HepG2 (cell line): ENCODE measurements around the gene MARF1. TPM values are rescaled to one million over a fixed set of nuclear protein-coding genes. Genes with fewer than 3 reads are reported as not detected.
A peak's percentile ranks its signal among the peaks of the same experiment; 100 is the strongest.

Source experiments
- ARNTL ChIP-seq: sonication (generic); formaldehyde crosslinking; IDR thresholded peaks from 2 replicates; pipeline ENCODE4 v1.4.0; 2020; ENCODE audit warnings: mild to moderate bottlenecking, missing genetic modification reagents
- DZIP1 ChIP-seq: sonication (generic); formaldehyde crosslinking; IDR thresholded peaks from 2 replicates; pipeline ENCODE4 v1.5.0; 2020; ENCODE audit warnings: mild to moderate bottlenecking, missing genetic modification reagents
- HDAC6 ChIP-seq: fragments of 200-600 bp; sonication (generic); IDR thresholded peaks from 2 replicates; pipeline ENCODE4 v1.7.0; 2017; ENCODE audit warnings: mild to moderate bottlenecking, antibody characterized with exemption, low read length, low read depth
- HNRNPUL1 ChIP-seq: fragments of 200-400 bp; formaldehyde crosslinking; IDR thresholded peaks from 2 replicates; pipeline ENCODE4 v1.6.1; 2017; ENCODE audit warnings: low read depth, mild to moderate bottlenecking, low read length, moderate library complexity
- IKZF5 ChIP-seq: IDR thresholded peaks from 2 replicates; pipeline ENCODE4 v1.6.1; 2018; ENCODE audit warnings: missing genetic modification reagents, mild to moderate bottlenecking, missing compliant biosample characterization
- JARID2 ChIP-seq: sonication (generic); formaldehyde crosslinking; IDR thresholded peaks from 2 replicates; pipeline ENCODE4 v1.8.1; 2023; ENCODE audit warnings: missing genetic modification reagents, inconsistent platforms; ENCODE audit not compliant: insufficient replicate concordance
- MTA3 ChIP-seq: sonication (generic); formaldehyde crosslinking; IDR thresholded peaks from 2 replicates; pipeline ENCODE4 v1.4.0; 2020; ENCODE audit warnings: missing genetic modification reagents
- RERE ChIP-seq: IDR thresholded peaks from 2 replicates; pipeline ENCODE4 v1.6.1; 2016; ENCODE audit warnings: low read depth, missing genetic modification reagents, missing compliant biosample characterization
- THYN1 ChIP-seq: sonication (generic); formaldehyde crosslinking; IDR thresholded peaks from 2 replicates; pipeline ENCODE4 v1.8.1; 2023; ENCODE audit warnings: low read depth, mild to moderate bottlenecking, moderate library complexity, missing genetic modification reagents, borderline replicate concordance
- XBP1 ChIP-seq: sonication (generic); formaldehyde crosslinking; IDR thresholded peaks from 2 replicates; pipeline ENCODE4 v1.5.0; 2020; ENCODE audit warnings: missing genetic modification reagents
- ZFP90 ChIP-seq: sonication (generic); formaldehyde crosslinking; IDR thresholded peaks from 2 replicates; pipeline ENCODE4 v1.8.0; 2022; ENCODE audit warnings: missing genetic modification reagents, mild to moderate bottlenecking, inconsistent platforms, borderline replicate concordance
- ZNF232 ChIP-seq: sonication (generic); formaldehyde crosslinking; IDR thresholded peaks from 2 replicates; pipeline ENCODE4 v1.4.0; 2020; ENCODE audit warnings: missing genetic modification reagents, borderline replicate concordance
- ZNF660 ChIP-seq: sonication (generic); formaldehyde crosslinking; IDR thresholded peaks from 2 replicates; pipeline ENCODE4 v1.5.1; 2020; ENCODE audit warnings: mild to moderate bottlenecking, low read depth, missing genetic modification reagents, borderline replicate concordance
- polyA plus RNA-seq, 8 experiments: library from polyadenylated mRNA; depleted of rRNA in 3 of 8; stranded (reverse) in 7 of 8; unstranded in 1 of 8; fragments of >200 nt; fragmentation: Illumina TruSeq in 4 of 8; extraction: Trizol in 4 of 8; gene quantifications; 2 replicates each; pipeline versions ENCODE4 v1.2.1 to v1.2.3, GENCODE V29; 2011 to 2016; ENCODE audit warnings: low read depth in 4 of 8, missing spikeins in 1 of 8, mixed read lengths in 1 of 8; ENCODE audit not compliant: insufficient read depth in 1 of 8
- total RNA-seq, 5 experiments: library from RNA; depleted of rRNA; stranded (reverse); fragments of >200 nt; fragmentation: Illumina TruSeq; extraction: Trizol; gene quantifications; 2 replicates each; pipeline ENCODE4 v1.2.3, GENCODE V29; 2016; ENCODE audit warnings: low read depth in 1 of 5
- TF ChIP-seq, protein P1 (sequence below): sonication (generic); formaldehyde crosslinking; IDR thresholded peaks from 2 replicates; pipeline ENCODE4 v1.4.0; 2020; ENCODE audit warnings: missing genetic modification reagents
- TF ChIP-seq, protein P2 (sequence below): sonication (generic); formaldehyde crosslinking; IDR thresholded peaks from 2 replicates; pipeline ENCODE4 v1.4.0; 2020; ENCODE audit warnings: missing genetic modification reagents

The MARF1 gene
- total and polyA plus RNA-seq, 2 of the 13 experiments (the other 11 are each of a cell fraction or from before 2014, with no cell fraction given): 8.7 to 20.7 TPM

DNA sequence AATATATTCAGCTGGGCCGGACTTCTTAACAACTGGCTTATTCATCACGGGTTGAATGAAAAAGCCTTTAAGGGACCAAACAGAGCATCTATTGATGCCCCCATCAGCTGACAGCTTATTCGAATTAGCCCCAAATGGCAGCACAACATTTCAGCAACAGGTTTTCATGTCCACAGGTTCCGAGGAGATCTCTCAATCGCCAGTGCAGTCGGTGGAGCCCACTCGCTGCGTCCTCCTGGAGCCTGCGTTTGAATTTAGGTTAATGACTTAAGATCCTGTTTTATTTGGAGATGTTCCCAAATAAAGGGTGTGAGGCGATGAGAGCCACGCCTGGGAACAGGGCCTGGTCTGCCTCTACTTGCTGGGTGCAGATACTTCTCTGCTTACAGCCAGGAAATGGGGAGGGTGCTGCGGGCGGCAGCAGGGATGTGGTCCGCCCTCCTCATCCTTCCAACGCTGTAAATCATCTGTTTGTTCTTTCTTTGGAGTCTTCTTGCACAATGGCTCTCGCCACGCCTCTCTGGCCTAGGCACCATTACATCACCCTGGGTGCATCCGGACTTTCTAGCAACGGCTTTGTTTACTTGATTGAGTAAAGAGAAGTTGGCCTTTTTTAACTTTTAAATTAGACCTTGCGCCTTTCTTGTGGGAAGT lies 29.7 kb upstream of the MARF1 start (continued):
- TF ChIP-seq, protein P1, sequence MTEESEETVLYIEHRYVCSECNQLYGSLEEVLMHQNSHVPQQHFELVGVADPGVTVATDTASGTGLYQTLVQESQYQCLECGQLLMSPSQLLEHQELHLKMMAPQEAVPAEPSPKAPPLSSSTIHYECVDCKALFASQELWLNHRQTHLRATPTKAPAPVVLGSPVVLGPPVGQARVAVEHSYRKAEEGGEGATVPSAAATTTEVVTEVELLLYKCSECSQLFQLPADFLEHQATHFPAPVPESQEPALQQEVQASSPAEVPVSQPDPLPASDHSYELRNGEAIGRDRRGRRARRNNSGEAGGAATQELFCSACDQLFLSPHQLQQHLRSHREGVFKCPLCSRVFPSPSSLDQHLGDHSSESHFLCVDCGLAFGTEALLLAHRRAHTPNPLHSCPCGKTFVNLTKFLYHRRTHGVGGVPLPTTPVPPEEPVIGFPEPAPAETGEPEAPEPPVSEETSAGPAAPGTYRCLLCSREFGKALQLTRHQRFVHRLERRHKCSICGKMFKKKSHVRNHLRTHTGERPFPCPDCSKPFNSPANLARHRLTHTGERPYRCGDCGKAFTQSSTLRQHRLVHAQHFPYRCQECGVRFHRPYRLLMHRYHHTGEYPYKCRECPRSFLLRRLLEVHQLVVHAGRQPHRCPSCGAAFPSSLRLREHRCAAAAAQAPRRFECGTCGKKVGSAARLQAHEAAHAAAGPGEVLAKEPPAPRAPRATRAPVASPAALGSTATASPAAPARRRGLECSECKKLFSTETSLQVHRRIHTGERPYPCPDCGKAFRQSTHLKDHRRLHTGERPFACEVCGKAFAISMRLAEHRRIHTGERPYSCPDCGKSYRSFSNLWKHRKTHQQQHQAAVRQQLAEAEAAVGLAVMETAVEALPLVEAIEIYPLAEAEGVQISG: peak; percentile 95
- TF ChIP-seq MTA3 (CRISPR knock-in tag): no peak
- no peak for TF ChIP-seq HNRNPUL1
- no peak for TF ChIP-seq ZNF660 (CRISPR knock-in tag)
- TF ChIP-seq ARNTL (CRISPR knock-in tag): peak; percentile 89
- peak; percentile 97 for TF ChIP-seq ZFP90
- TF ChIP-seq ZNF232 (CRISPR knock-in tag): peak; percentile 94; the same call in 1 of the 2 replicates
- TF ChIP-seq DZIP1: no peak
- no peak for TF ChIP-seq HDAC6
- TF ChIP-seq JARID2 (CRISPR knock-in tag): peak; percentile 40
- TF ChIP-seq THYN1 (CRISPR knock-in tag): no peak
- TF ChIP-seq RERE: peak; percentile 95
- TF ChIP-seq, protein P2, sequence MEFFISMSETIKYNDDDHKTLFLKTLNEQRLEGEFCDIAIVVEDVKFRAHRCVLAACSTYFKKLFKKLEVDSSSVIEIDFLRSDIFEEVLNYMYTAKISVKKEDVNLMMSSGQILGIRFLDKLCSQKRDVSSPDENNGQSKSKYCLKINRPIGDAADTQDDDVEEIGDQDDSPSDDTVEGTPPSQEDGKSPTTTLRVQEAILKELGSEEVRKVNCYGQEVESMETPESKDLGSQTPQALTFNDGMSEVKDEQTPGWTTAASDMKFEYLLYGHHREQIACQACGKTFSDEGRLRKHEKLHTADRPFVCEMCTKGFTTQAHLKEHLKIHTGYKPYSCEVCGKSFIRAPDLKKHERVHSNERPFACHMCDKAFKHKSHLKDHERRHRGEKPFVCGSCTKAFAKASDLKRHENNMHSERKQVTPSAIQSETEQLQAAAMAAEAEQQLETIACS (CRISPR knock-in tag): no peak
- TF ChIP-seq IKZF5 (CRISPR knock-in tag): peak; percentile 100
- TF ChIP-seq XBP1 (CRISPR knock-in tag): 0 out of 2 replicates have a peak, but pooled peaks have one; percentile 49
